Measurements from ENCODE around the gene LRP1B.

The LRP1B gene

DNA sequence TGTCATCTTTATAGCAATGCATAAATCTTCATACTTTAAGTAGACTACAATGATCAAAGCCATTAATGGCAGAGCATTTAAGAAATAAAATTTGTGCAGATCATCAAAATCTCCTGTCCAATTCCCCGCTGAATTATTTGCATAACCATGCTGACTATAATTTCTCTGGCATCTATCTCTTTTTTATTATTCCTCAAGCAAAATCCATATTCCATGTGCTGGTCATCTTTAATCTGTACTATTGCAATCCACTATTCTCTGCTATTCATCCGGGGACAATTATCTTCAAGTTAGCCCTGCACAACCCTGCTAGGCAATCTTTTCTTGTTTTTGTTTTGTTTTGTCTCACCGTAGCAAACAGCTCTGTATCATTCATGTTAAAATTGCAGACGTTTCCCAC lies 1881.0 kb downstream of the LRP1B start:
- TF ChIP-seq ZBTB7A (IDR thresholded peaks at IDR 0.05; ENCODE audit: low read depth): no peak
- no peak for TF ChIP-seq EP300 (IDR thresholded peaks at IDR 0.05; ENCODE audit: borderline replicate concordance)

DNA sequence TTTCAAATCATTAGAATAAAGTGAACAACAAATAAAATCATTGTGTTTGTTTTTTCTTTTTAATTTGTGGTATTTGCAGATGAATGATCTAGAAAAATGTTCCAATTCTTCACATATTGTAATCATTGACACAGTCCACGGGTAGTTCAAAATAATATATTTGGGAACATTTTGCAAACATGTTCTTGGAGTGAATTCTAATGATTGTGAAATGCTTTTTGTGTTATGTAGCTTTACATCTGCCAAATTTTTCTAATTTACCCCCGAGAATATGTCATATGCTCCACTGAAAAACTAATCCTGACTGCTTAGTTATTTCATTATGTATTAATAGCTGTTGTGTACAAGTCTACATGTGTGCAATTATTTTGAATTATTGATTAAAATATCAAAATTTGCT lies 1882.2 kb downstream of the LRP1B start:
- TF ChIP-seq, protein P1, sequence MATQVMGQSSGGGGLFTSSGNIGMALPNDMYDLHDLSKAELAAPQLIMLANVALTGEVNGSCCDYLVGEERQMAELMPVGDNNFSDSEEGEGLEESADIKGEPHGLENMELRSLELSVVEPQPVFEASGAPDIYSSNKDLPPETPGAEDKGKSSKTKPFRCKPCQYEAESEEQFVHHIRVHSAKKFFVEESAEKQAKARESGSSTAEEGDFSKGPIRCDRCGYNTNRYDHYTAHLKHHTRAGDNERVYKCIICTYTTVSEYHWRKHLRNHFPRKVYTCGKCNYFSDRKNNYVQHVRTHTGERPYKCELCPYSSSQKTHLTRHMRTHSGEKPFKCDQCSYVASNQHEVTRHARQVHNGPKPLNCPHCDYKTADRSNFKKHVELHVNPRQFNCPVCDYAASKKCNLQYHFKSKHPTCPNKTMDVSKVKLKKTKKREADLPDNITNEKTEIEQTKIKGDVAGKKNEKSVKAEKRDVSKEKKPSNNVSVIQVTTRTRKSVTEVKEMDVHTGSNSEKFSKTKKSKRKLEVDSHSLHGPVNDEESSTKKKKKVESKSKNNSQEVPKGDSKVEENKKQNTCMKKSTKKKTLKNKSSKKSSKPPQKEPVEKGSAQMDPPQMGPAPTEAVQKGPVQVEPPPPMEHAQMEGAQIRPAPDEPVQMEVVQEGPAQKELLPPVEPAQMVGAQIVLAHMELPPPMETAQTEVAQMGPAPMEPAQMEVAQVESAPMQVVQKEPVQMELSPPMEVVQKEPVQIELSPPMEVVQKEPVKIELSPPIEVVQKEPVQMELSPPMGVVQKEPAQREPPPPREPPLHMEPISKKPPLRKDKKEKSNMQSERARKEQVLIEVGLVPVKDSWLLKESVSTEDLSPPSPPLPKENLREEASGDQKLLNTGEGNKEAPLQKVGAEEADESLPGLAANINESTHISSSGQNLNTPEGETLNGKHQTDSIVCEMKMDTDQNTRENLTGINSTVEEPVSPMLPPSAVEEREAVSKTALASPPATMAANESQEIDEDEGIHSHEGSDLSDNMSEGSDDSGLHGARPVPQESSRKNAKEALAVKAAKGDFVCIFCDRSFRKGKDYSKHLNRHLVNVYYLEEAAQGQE (IDR thresholded peaks at IDR 0.05; ENCODE audit: low read depth): no peak
- no peak for TF ChIP-seq TAF1 (IDR thresholded peaks at IDR 0.05; ENCODE audit: low read depth)
- no peak for TF ChIP-seq RAD21 (IDR thresholded peaks at IDR 0.05; ENCODE audit: low read depth)
- TF ChIP-seq, protein P2, sequence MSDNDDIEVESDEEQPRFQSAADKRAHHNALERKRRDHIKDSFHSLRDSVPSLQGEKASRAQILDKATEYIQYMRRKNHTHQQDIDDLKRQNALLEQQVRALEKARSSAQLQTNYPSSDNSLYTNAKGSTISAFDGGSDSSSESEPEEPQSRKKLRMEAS (IDR thresholded peaks at IDR 0.05): no peak
- TF ChIP-seq CEBPB (IDR thresholded peaks at IDR 0.05): no peak
- TF ChIP-seq, protein P3, sequence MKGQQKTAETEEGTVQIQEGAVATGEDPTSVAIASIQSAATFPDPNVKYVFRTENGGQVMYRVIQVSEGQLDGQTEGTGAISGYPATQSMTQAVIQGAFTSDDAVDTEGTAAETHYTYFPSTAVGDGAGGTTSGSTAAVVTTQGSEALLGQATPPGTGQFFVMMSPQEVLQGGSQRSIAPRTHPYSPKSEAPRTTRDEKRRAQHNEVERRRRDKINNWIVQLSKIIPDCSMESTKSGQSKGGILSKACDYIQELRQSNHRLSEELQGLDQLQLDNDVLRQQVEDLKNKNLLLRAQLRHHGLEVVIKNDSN (IDR thresholded peaks at IDR 0.05): no peak
- TF ChIP-seq YY1 (IDR thresholded peaks at IDR 0.05; ENCODE audit: low read depth): no peak
- no peak for TF ChIP-seq TCF12 (IDR thresholded peaks at IDR 0.05; ENCODE audit: low read depth)
- no peak for TF ChIP-seq ZBTB7A (IDR thresholded peaks at IDR 0.05; ENCODE audit: low read depth)
- TF ChIP-seq EP300 (IDR thresholded peaks at IDR 0.05; ENCODE audit: borderline replicate concordance): no peak
- TF ChIP-seq NFIC (IDR thresholded peaks at IDR 0.05): no peak
- TF ChIP-seq TEAD4 (IDR thresholded peaks at IDR 0.05): no peak
- no peak for TF ChIP-seq FOXM1 (IDR thresholded peaks at IDR 0.05; ENCODE audit: borderline replicate concordance, low read depth)
- no peak for TF ChIP-seq CREB1 (IDR thresholded peaks at IDR 0.05; ENCODE audit: low read depth)
- no peak for TF ChIP-seq EGR1 (IDR thresholded peaks at IDR 0.05)

DNA sequence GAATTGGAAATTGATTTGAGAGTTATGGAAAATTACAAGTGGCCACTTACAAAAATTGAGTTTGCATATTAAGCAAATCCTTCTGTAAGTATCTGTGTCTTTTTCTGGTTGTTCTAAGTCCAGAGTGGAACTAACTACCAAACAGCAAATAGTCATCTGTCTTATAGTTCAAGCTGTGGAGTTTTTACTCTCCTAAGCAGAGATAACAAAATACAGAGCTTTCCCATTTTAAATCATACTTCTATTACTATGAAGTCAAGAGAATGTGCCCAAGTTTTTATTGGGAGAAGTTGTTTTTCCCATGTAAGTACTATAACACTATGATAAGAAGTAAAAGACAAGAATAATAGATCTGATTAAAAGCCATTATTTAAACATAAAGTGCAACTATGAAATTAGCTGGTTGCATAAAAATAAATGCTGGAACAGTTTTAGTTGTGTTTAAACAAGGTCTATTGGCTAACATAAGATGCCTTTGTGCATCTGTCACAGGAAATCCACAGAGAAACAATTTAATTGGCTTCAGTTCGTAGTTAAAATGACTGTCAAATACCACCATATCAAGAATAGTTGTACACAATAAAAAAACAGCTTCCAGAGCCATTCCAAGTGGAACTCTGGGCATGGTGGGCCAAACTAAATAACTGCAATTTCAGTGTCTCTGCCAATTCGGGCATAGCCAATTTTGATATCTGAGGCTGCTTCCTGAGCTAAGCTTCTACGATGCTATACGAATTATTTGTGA lies 1883.2 kb downstream of the LRP1B start:
- TF ChIP-seq EP300 (IDR thresholded peaks at IDR 0.05; ENCODE audit: borderline replicate concordance) (no peak), CREB1 (IDR thresholded peaks at IDR 0.05; ENCODE audit: low read depth) (no peak), RAD21 (IDR thresholded peaks at IDR 0.05; ENCODE audit: low read depth) (no peak), CEBPB (IDR thresholded peaks at IDR 0.05) (no peak), NFIC (IDR thresholded peaks at IDR 0.05) (no peak), TAF1 (IDR thresholded peaks at IDR 0.05; ENCODE audit: low read depth) (no peak)

DNA sequence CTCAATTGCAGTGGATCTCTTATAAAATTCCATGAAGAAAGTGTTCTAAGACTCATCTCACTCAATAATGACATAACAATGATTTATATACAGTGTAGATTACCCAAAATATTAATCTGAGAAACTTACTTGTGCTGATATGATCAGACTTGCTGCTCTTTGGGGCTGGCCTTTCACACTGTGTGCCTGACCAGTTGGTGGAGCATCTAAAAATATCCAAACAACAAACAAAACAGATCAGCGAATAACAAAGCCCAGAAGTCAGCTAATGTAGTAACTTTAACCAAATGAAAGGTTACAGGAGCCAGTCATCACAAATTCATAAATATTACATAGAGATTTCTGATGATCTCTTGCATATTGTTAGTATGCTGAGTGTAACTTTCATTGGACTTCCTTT lies 1883.9 kb downstream of the LRP1B start:
- TF ChIP-seq NFIC (IDR thresholded peaks at IDR 0.05) (no peak), TCF12 (IDR thresholded peaks at IDR 0.05; ENCODE audit: low read depth) (no peak), EP300 (IDR thresholded peaks at IDR 0.05; ENCODE audit: borderline replicate concordance) (no peak), YY1 (IDR thresholded peaks at IDR 0.05; ENCODE audit: low read depth) (no peak), CREB1 (IDR thresholded peaks at IDR 0.05; ENCODE audit: low read depth) (no peak), RAD21 (IDR thresholded peaks at IDR 0.05; ENCODE audit: low read depth) (no peak), CEBPB (IDR thresholded peaks at IDR 0.05) (no peak), ZBTB7A (IDR thresholded peaks at IDR 0.05; ENCODE audit: low read depth) (no peak), FOXM1 (IDR thresholded peaks at IDR 0.05; ENCODE audit: borderline replicate concordance, low read depth) (no peak), EGR1 (IDR thresholded peaks at IDR 0.05) (no peak), TEAD4 (IDR thresholded peaks at IDR 0.05) (no peak), TAF1 (IDR thresholded peaks at IDR 0.05; ENCODE audit: low read depth) (no peak)
- TF ChIP-seq, protein P2 (IDR thresholded peaks at IDR 0.05): no peak
- TF ChIP-seq, protein P3 (IDR thresholded peaks at IDR 0.05): no peak
- TF ChIP-seq, protein P1 (IDR thresholded peaks at IDR 0.05; ENCODE audit: low read depth): no peak

DNA sequence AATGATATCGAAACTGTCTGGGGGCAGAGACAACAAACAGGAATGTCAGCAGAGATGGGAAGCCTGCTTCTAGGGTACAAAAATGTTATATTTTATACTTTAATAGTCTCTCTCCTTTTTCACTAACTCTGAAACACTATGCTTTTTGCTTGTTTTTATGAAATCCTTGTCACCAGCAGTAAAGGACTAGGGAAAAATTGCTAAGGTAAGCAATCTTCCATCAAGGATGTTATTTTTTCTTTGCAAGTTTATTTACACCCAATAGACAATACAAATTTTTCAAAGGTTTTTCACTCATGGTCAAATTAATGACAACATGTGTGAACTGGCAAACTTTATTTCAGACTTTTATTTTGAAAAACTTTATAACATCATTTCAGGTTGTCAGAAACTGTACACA lies 1884.8 kb downstream of the LRP1B start:
- TF ChIP-seq EP300 (IDR thresholded peaks at IDR 0.05; ENCODE audit: borderline replicate concordance): no peak
- no peak for TF ChIP-seq FOXM1 (IDR thresholded peaks at IDR 0.05; ENCODE audit: borderline replicate concordance, low read depth)
- TF ChIP-seq CEBPB (IDR thresholded peaks at IDR 0.05): no peak

DNA sequence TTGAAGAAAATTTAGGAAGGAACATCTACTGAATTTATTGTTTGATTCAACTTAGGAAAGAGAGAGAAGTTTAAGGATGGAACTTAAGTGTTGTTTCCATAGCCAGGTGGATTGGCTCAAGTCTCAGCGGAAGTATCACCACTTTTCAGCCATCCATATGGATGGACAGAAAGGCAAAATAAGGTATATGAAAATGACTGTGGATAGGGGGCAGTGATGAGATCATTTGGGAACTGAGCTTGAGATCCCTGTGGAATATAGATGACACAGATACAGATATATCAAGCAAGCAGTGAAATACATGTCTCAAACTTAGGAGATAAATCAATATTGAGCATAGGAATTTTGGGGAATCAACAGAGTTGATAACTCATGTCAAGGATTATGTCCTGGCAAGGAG lies 1887.9 kb downstream of the LRP1B start:
- TF ChIP-seq, protein P1 (IDR thresholded peaks at IDR 0.05; ENCODE audit: low read depth): no peak
- TF ChIP-seq CREB1 (IDR thresholded peaks at IDR 0.05; ENCODE audit: low read depth) (no peak), TCF12 (IDR thresholded peaks at IDR 0.05; ENCODE audit: low read depth) (no peak), TAF1 (IDR thresholded peaks at IDR 0.05; ENCODE audit: low read depth) (no peak), EP300 (IDR thresholded peaks at IDR 0.05; ENCODE audit: borderline replicate concordance) (no peak), FOXM1 (IDR thresholded peaks at IDR 0.05; ENCODE audit: borderline replicate concordance, low read depth) (no peak), EGR1 (IDR thresholded peaks at IDR 0.05) (no peak), NFIC (IDR thresholded peaks at IDR 0.05) (no peak), RAD21 (IDR thresholded peaks at IDR 0.05; ENCODE audit: low read depth) (no peak), YY1 (IDR thresholded peaks at IDR 0.05; ENCODE audit: low read depth) (no peak), ZBTB7A (IDR thresholded peaks at IDR 0.05; ENCODE audit: low read depth) (no peak), CEBPB (IDR thresholded peaks at IDR 0.05) (no peak), TEAD4 (IDR thresholded peaks at IDR 0.05) (no peak)
- TF ChIP-seq, protein P2 (IDR thresholded peaks at IDR 0.05): no peak
- TF ChIP-seq, protein P3 (IDR thresholded peaks at IDR 0.05): no peak

All from Ishikawa (cell line).